HUES64 (cell line): ENCODE measurements around the gene ADGRB2.

Experiments
- H3K27ac ChIP-seq: 2 replicates; pipeline ENCODE4 v1.7.0; 2013; ENCODE audit warnings: low read depth, low read length, inconsistent platforms
- H3K27me3 ChIP-seq: 2 replicates; pipeline ENCODE4 v1.6.1; 2013; ENCODE audit warnings: mild to moderate bottlenecking, low read length; ENCODE audit not compliant: insufficient read depth
- H3K36me3 ChIP-seq: 2 replicates; pipeline ENCODE4 v1.6.1; 2013; ENCODE audit warnings: mild to moderate bottlenecking, low read length; ENCODE audit not compliant: insufficient read depth
- H3K4me1 ChIP-seq: 2 replicates; pipeline ENCODE4 v1.6.1; 2013; ENCODE audit warnings: mild to moderate bottlenecking, low read length, moderate library complexity; ENCODE audit not compliant: insufficient read depth
- H3K4me3 ChIP-seq: 2 replicates; pipeline ENCODE4 v1.5.1; 2013; ENCODE audit warnings: mild to moderate bottlenecking, low read length, moderate library complexity
- H3K9ac ChIP-seq: 2 replicates; pipeline ENCODE4 v1.6.1; 2013; ENCODE audit warnings: mild to moderate bottlenecking, low read depth, low read length
- H3K9me3 ChIP-seq: 2 replicates; pipeline ENCODE4 v1.6.1; 2013; ENCODE audit warnings: low read depth, low read length; ENCODE audit not compliant: insufficient read depth
- WGBS: fragments of 150-250, 120-280 bp; methylation state at CpG from one replicate; pipeline ENCODE4 v1.1.7; 2013; ENCODE audit warnings: missing lambda C conversion rate; 5-methylcytosine and 5-hydroxymethylcytosine counted together

Gene ADGRB2

DNA sequence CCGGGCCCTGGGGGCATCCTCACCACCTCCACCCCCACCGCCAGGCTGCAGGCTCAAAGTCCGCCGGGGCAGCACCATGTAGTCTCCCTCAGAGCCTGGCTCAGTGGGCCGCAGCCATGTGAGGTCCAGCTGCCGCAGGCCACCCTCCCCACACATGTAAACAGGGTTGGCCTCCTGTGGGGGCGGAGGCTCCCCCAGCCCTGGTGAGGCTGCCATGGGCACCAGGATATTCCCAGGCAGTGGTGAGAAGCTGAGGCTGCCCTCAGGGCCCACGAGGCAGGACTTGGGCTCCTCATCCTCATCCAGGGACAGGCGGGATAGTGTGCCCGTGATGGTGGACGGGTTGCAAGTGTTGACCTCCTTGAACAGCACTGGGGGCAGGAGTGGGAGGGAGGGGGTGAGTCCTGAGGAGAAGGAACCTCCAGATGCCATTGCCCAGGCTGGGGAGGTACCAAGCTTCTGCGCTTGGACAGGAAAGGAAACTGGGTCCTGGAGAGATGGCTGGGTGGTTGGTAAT lies 33.0 kb downstream of the ADGRB2 start:
- WGBS, result 92% methylated on average over 12 of the region's 12 CpGs
- Histone ChIP-seq H3K27me3 (no peaks in the 10 kb centered on the region), H3K27ac (no peak overlapping the region), H3K9ac (no peak overlapping the region), H3K4me1 (no peaks in the 10 kb centered on the region), H3K9me3 (no peaks in the 10 kb centered on the region), H3K36me3 (peaks cover 5% of the 10 kb centered on the region), H3K4me3 (no peak overlapping the region)

DNA sequence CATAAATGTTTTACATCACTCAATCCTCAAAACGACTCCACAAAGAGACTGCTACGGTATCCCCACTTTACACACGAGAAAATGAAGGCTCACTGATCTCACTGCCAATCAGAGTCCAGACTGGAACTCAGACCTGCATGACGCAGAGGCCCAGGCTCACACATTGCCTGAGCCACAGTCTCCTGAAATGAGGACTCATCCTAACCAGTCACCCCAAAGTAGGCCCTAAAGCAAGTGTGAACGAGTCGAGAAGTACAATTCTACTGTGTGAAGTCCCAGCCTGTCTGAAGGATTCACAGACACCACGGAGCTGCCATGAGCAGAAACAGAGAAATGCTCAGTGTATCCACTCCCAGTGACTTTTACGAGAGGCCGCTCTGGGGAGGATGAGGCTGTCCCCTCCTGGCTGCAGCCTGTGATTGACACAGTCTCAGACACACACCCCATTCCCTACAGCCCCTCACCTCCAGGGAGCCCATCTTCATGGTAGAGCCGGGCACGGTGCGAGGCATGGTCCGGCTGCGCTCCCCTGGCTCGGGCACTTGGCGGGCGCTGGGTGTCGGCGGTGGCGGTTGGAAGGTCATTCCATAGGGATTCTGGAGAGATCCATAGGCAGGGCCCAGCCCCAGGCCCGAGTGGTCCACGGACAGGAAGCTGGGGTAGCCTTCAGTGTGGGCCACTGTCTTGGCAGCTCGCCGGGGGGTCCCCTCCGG lies 33.6 kb downstream of the ADGRB2 start:
- 93% methylated on average over 25 of the region's 25 CpGs for WGBS
- no peak overlapping the region for H3K9ac ChIP-seq
- no peak overlapping the region for H3K27ac ChIP-seq
- no peaks in the 10 kb centered on the region for H3K9me3 ChIP-seq
- H3K27me3 ChIP-seq, result no peaks in the 10 kb centered on the region
- H3K4me3 ChIP-seq, result no peak overlapping the region
- H3K36me3 ChIP-seq, result peaks cover 5% of the 10 kb centered on the region
- H3K4me1 ChIP-seq, result no peaks in the 10 kb centered on the region

DNA sequence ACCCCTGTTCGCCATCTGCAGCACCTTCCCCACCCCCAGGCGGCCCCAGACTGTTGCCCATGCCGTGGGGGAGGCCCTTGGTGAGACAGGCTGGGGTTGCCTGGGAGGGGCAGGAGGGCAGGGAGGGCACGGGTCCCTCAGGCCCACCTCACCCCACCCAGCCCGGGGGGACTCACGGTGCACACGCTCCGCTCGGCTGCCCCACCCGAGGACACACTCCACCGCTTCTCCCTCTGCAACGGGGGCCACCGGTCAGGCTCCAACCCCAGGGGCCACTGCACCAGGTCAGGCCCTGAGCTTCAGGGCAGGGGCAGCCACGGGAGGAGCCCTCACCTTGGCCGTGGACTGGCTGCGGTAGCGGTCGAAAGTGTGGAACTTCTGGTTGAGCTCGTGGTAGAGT lies 36.3 kb downstream of the ADGRB2 start:
- no peaks in the 10 kb centered on the region for H3K27me3 ChIP-seq
- H3K4me1 ChIP-seq, result no peaks in the 10 kb centered on the region
- no peak overlapping the region for H3K9ac ChIP-seq
- H3K27ac ChIP-seq, result no peak overlapping the region
- WGBS, result 93% methylated on average over 19 of the region's 19 CpGs
- H3K9me3 ChIP-seq, result no peaks in the 10 kb centered on the region
- H3K4me3 ChIP-seq, result no peak overlapping the region
- H3K36me3 ChIP-seq, result peaks cover 5% of the 10 kb centered on the region

DNA sequence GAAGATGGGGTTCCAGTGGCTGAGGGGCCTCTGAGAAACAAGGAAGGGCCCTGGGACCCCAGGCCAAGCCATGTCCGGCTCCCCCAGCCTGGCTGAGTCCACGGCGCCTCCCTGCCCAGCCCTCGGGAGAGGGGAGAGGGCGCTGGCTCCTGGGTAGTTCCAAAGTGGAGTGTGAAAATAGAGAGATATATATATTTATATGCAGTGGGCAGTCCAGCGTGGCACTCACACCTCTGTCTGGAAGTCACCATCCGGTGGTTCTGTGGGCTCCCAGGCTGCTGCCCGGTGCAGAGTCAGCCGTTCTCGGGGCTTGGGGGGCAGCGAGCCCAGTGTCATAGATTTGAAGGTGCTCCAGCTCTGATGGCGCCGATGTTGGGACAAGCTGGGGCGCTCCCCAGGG lies 36.9 kb downstream of the ADGRB2 start:
- Histone ChIP-seq H3K27ac (no peak overlapping the region), H3K9me3 (no peaks in the 10 kb centered on the region)

DNA sequence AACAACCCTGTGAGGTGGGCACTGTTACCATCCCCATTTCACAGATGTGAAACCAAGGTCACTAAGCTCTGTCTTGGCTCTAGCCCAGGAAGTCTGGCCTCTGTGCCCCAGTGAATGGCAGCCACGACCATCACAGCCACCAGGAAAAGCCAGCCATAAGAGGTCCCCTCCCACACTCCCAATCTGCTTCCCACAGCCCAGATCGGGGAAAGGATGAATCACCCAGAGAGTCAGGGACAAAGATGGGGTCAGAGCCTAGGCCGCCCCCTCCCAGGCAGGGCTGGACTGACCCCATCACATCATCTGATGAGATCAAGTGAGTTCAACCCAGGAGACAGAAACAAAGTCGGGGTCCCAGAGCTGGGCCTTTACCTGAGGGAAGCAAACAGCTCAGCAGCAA lies 37.4 kb downstream of the ADGRB2 start:
- no peak overlapping the region for H3K4me3 ChIP-seq
- H3K4me1 ChIP-seq, result no peaks in the 10 kb centered on the region
- no peak overlapping the region for H3K9ac ChIP-seq
- no peaks in the 10 kb centered on the region for H3K27me3 ChIP-seq
- 84% methylated on average over 4 of the region's 4 CpGs for WGBS
- H3K36me3 ChIP-seq, result peaks cover 5% of the 10 kb centered on the region
- H3K27ac ChIP-seq, result no peak overlapping the region
- no peaks in the 10 kb centered on the region for H3K9me3 ChIP-seq

More for the DNA sequence above, 36.9 kb downstream of the ADGRB2 start:
- H3K27me3 ChIP-seq, result no peaks in the 10 kb centered on the region
- H3K4me1 ChIP-seq, result no peaks in the 10 kb centered on the region
- no peak overlapping the region for H3K9ac ChIP-seq
- WGBS, result 95% methylated on average over 14 of the region's 14 CpGs
- peaks cover 5% of the 10 kb centered on the region for H3K36me3 ChIP-seq
- no peak overlapping the region for H3K4me3 ChIP-seq

DNA sequence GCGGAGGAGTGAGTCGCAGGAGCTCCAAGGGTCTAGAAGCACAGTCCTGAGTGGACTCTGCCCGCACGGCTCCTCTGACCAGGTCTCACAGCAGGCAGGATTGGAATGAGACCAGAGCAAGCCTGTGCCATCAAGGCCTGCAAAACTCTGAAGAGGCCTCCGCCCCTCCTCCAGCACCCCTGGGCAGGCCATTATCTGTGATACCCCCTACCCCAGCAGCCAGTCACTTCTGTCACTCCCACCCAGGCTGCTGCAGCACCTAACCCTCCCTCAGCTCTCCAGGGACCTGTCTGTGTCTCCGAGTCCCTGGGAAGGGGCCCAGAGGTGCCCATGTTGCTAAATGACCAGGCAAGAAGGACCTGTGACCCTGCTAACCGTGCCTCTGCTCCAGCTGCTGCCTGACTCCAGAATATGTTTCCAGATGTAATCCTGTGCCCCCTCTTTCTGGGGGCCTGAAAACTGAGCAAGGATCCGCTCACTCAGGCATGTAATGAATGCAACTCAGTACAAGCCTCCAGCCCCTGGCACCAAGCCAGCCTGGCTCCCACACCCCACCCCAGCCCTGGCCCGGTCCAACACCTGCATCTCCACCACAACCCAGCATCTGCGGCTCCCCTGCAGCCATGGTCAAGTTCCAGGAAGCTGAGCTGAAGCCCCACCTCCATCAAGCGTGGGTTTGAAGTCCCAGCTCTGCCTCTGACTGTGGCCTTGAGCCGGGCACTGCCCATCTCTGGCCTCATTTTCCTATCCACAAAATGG lies 38.2 kb downstream of the ADGRB2 start:
- 88% methylated on average over 12 of the region's 12 CpGs for WGBS
- H3K9ac ChIP-seq, result no peak overlapping the region; the same call in 1 of the 2 replicates

DNA sequence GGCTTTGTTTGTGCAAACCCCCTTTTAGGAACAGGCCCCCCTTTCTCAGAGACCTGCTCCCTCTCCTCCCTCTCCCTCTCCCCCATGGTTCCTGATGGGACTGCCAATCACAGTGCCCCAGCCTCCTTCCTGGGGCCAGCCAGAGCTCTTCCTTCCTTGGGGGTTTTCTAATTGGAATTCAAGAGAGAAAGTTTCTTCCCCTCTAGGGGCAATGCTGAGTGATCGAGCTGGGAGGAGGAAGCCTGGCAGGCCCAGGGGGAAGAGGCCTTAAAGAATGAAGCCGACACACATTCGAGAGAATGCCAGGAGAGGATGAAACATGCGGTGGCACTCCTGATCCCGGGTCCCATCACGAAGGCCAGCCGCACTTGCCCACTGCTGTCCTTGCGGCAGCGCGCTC lies 39.0 kb downstream of the ADGRB2 start:
- no peak overlapping the region for H3K4me3 ChIP-seq
- no peaks in the 10 kb centered on the region for H3K9me3 ChIP-seq
- no peaks in the 10 kb centered on the region for H3K4me1 ChIP-seq
- no peaks in the 10 kb centered on the region for H3K27me3 ChIP-seq
- H3K27ac ChIP-seq, result no peak overlapping the region
- WGBS, result 79% methylated on average over 10 of the region's 10 CpGs
- H3K9ac ChIP-seq, result no peak overlapping the region
- no peaks in the 10 kb centered on the region for H3K36me3 ChIP-seq

More for the DNA sequence above, 38.2 kb downstream of the ADGRB2 start:
- H3K9me3 ChIP-seq, result no peaks in the 10 kb centered on the region
- H3K27me3 ChIP-seq, result no peaks in the 10 kb centered on the region
- peaks cover 5% of the 10 kb centered on the region for H3K36me3 ChIP-seq
- no peaks in the 10 kb centered on the region for H3K4me1 ChIP-seq
- H3K4me3 ChIP-seq, result no peak overlapping the region
- H3K27ac ChIP-seq, result no peak overlapping the region

DNA sequence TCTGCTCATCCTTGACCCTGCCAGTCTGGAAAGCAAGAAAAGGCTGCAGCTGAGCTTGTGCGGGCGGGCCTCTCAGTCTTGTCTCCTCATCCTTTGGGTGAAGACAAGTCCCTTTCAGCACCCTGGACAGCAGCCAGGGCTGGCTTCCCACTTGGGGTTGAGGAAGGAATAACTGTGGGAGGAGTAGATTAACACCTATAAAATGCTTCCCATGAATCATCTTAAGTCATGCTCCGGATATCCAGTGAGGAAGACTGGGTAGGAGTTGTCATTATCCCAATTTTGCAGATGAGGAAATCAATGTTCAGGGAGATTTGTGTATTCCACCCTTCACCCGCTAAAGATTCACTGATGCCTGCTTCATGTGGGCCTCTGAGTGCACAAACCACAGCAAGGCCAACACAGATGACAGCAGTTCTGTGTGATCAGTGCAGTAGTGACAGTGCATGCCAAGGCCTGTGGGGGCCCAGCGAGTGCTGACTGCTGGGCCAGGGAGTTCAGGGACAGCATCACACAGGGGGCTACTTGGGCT lies 40.2 kb downstream of the ADGRB2 start:
- no peak overlapping the region for H3K4me3 ChIP-seq
- H3K4me1 ChIP-seq, result no peaks in the 10 kb centered on the region
- H3K36me3 ChIP-seq, result no peaks in the 10 kb centered on the region
- no peak overlapping the region for H3K27ac ChIP-seq
- no peaks in the 10 kb centered on the region for H3K27me3 ChIP-seq
- 52% methylated on average over 5 of the region's 5 CpGs for WGBS
- no peaks in the 10 kb centered on the region for H3K9me3 ChIP-seq
- no peak overlapping the region for H3K9ac ChIP-seq

DNA sequence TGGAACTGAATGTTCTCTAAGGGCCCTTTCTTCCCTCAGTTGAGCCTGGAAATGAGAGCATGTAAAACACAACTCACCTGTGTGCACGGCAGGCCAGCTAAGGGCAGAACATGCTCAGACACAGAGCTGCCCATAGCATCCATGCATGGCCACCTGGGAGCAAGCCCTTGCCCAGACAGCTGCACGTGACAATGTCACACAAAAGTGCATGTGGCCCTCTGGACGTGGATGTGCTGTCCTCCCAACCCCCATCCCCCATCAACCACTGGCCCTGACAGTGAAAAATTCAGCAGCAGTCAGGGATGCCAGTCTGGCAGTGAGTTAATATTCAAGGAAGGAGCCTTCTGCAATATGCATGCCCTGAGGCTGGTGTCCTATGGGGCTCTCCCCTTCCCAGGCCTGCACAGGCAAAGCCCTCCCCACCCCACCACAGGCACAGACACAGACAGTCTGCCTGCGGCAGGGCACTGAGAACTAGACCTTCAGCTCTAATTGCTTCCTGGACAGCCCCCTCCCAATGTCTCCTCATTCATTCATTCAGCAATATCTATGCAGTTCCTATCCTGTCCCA lies 45.7 kb downstream of the ADGRB2 start:
- Histone ChIP-seq H3K9ac (no peak overlapping the region), H3K36me3 (no peaks in the 10 kb centered on the region), H3K27me3 (no peaks in the 10 kb centered on the region; the same call in 1 of the 2 replicates), H3K9me3 (no peaks in the 10 kb centered on the region), H3K27ac (no peak overlapping the region), H3K4me3 (no peak overlapping the region), H3K4me1 (peaks cover 4% of the 10 kb centered on the region; the same call in 1 of the 2 replicates)
- 78% methylated on average over 4 of the region's 4 CpGs for WGBS

DNA sequence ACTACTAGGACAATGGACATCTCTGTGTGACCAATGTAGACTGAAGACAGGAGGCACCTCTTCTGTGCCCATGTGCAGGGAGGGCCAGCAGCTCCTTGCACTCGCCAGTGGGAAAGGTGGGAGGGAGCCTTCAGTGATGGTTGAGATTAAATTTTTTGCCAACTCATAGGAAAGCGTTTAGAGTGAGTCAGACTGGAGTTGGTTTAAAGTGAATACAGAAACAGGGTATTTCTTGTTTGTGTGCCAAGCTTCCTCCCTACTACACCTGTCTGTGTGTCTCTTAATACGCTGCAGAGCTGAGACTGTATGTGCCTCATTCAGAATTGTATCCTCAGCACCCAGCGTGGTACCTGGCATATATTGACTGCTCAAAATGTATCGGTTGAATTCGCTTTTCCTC lies 46.8 kb downstream of the ADGRB2 start:
- no peaks in the 10 kb centered on the region for H3K36me3 ChIP-seq
- WGBS, result 93% methylated on average over 6 of the region's 6 CpGs
- H3K27ac ChIP-seq, result no peak overlapping the region
- H3K27me3 ChIP-seq, result no peaks in the 10 kb centered on the region; the same call in 1 of the 2 replicates
- H3K4me3 ChIP-seq, result no peak overlapping the region
- H3K9ac ChIP-seq, result no peak overlapping the region
- H3K4me1 ChIP-seq, result peaks cover 8% of the 10 kb centered on the region; the same call in 1 of the 2 replicates
- H3K9me3 ChIP-seq, result no peaks in the 10 kb centered on the region

DNA sequence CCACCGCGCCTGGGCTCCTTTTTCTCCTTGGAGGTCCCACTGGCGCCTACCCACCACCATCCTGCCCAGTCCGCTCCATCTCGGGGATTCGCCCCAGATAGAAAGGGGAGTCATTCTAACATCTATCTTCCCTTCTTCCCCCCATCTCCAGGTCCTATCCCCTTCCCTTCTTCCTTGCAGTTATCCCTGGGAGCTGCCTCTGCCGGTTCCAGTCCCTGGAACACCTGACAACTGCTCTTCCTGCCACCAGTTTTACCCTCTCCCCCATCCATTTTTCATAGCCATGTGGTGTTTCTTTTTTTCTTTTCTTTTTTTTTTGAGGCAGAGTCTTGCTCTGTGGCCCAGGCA lies 48.3 kb downstream of the ADGRB2 start:
- no peaks in the 10 kb centered on the region for H3K36me3 ChIP-seq
- H3K9ac ChIP-seq, result no peak overlapping the region
- no peaks in the 10 kb centered on the region for H3K9me3 ChIP-seq
- peak overlapping the region; percentile 63 for H3K4me3 ChIP-seq
- 7% methylated on average over 7 of the region's 7 CpGs for WGBS
- no peaks in the 10 kb centered on the region; the same call in 1 of the 2 replicates for H3K27me3 ChIP-seq
- peaks cover 11% of the 10 kb centered on the region; the same call in 1 of the 2 replicates for H3K4me1 ChIP-seq
- H3K27ac ChIP-seq, result no peak overlapping the region
